22Rv1 (cell line): Measurements from ENCODE around the gene SORCS2.

Experiments used
- CTCF ChIP-seq: fragments of 450-650 bp; IDR thresholded peaks from 2 replicates; pipeline ENCODE4 v1.5.1; 2017; ENCODE audit warnings: mild to moderate bottlenecking
- ZFX ChIP-seq: fragments of 450-650 bp; IDR thresholded peaks from 2 replicates; pipeline ENCODE4 v1.6.1; 2017; ENCODE audit warnings: antibody characterized with exemption, borderline replicate concordance

- TF ChIP-seq CTCF (no peak), ZFX (no peak)
Observed at GRCh38 chr4:7430368-7430964, 238.1 kb downstream of the SORCS2 start.
